HG03108 (cell line): ENCODE data around the gene ADGRA1.
"Not testable (repeated sequence)": the region's sequence is repeated elsewhere in the genome, so short reads cannot be mapped to it uniquely, and the experiment has no call there.

Experiments used
- ATAC-seq: cut with Tn5 transposase; IDR thresholded peaks from one replicate; pipeline ENCODE4 v1.9.1; 2021; ENCODE audit warnings: moderate library complexity; ENCODE audit not compliant: unreplicated experiment

Gene ADGRA1

DNA sequence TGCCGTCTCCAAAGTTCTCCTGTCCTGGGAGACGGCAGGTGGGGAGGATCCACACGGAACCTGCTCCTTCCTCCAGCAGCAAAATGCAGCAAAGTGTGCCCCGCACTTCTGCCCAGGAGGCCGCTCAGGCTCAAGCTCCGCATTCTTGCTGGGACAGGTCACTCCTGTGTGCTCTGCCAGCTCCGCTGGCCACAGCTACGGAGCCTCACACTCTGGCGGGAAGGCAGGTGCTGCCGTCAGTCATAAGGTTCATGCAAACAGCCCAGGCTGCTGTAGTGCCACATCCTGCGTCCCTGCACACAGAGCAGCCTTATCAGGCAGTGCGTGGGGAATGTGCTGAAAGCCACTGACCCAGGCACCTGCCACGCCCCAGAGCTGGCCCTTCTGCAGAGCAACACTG is 22.4 kb downstream of the ADGRA1 start:
- ATAC-seq: no peak

DNA sequence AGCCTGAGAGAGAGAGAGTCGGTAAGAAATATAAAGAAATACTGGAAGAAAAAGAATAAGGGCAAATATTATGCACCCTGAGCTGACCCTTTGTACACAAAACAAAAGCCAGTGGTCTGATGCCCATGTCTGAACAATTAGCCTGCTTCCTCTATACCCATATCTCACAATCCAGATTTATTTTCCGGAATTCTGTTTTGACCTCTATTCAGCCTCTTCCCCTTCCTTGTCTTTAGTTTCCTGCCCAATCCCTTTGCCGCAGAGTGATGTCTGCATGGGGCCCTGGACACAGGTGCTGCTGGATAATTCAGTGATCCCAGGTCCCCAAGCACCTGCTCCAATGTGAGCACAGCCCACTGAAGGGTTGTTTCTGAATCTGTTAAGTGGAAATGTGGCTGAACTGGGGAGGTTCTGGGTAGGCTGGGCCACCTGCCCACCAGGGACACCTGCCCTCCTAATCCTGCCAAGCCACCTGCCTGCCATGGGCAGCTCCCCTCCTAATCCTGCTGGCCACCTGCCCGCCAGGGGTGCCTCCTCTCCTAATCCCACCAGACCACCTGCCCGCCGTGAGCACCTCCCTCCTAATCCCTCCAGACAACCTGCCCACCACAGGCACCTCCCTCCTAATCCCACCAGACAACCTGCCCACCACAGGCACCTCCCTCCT is 23.0 kb downstream of the ADGRA1 start:
- no peak for ATAC-seq

DNA sequence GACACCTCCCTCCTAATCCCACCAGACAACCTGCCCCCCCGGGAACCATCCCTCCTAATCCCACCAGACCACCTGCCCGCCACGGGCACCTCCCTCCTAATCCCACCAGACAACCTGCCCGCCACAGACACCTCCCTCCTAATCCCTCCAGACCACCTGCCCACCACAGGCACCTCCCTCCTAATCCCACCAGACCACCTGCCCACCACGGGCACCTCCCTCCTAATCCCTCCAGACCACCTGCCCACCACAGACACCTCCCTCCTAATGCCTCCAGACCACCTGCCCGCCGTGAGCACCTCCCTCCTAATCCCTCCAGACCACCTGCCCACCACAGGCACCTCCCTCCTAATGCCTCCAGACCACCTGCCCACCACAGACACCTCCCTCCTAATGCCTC is 23.9 kb downstream of the ADGRA1 start:
- not testable (repeated sequence) for ATAC-seq

DNA sequence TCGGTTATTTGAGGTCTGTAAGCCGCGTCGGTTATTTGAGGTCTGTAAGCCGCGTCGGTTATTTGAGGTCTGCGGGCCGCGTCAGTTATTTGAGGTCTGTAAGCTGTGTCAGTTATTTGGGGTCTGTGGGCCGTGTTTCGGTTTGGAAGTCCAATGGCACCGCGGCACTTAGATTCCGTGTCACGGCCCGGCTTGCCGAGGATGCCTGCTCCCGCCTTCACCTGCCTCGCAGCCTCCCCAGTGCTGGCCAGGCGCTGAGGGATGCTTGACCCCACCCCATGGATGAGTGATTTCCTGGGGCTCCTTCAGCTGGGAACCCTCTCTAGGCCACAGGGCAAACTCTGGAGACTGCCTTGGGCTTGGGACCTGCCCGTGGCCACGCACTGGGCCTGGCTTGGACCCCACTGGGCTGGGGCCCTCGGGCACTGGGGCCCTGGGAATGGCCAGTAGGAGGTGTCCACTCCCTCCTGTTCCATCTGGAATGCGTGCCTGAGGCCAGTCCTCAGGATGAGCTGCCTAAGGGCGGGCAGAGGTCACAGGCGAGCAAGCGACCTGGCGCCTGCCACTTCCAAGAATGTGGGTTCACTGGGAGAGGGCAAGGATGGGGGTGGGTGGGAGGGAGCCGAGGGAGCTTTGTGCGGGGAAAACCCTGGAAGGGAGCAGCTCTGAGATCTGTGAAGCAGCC is 25.6 kb downstream of the ADGRA1 start:
- ATAC-seq: no peak

DNA sequence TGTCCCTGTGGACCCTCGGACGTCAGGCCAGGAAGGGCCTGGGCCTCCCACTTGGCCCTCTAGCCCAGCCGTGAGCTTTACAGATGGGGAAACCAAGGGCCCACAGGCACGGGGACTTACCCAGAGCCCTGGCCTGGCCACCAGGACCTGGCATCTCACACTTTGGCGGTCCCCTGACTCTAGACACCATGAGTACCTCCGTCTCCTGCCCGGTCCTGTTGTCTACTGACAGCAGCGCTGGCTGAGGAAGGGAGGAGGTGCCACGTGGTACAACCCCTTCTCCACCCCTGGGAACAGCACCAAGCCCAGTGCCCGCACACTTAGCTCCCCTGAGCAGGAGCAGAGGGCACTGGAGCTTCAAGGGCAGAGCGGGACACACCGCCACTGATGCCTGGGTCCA is 26.1 kb downstream of the ADGRA1 start:
- no peak for ATAC-seq

DNA sequence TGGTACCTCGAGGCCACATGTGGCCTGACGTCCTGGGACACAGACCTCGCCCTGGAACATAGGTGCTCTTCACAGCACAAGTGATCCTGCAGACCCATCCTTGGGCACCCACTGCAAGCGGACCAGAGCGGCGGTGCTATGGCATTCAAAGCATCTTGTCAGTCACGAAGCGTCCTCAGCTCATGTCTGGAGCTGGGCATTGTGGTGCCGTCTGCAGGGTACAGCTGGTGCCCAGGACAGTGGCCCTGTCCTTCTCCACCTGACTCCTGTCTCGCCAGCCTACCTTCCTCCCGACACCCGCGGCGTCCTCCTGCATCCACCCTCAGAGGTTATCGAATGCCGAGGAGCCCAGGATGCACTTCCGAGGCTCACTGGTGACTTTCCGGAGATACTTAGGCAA is 26.5 kb downstream of the ADGRA1 start:
- no peak for ATAC-seq

DNA sequence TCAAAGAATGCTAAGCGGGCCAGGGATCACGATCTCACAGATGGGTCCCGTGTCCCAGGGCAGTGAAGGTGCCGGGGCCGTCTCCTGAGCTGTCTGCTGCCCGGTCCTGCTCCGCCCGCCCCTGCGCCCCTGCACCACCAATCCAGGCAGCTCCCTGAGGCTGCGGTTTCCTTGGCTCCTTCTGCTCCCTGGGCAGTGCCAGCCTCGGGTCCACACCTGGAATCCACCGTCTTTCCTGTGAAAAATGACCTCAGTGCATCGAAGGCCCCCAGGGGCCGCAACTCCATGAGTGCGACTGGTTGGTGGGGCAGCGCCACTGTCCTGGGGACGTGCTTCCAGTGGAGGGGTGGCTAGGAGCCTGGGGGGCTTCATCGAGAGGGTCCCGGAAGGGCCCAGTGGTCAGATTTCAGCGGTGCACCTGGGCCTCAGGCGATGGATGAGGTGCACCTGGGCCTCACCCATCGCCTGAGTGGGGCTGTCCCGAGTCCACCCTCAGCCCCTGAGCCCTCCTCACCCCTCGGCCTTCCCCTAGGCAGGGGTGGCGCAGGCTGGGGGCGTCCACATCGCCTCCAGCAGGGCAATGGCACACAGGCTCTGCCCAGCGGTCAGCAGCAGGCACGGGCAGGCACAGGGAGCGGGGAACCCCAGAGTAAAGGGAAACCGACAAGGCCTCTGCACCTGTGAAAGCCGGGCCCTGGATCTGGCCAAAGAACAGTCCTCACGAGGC is 27.2 kb downstream of the ADGRA1 start:
- ATAC-seq: no peak

DNA sequence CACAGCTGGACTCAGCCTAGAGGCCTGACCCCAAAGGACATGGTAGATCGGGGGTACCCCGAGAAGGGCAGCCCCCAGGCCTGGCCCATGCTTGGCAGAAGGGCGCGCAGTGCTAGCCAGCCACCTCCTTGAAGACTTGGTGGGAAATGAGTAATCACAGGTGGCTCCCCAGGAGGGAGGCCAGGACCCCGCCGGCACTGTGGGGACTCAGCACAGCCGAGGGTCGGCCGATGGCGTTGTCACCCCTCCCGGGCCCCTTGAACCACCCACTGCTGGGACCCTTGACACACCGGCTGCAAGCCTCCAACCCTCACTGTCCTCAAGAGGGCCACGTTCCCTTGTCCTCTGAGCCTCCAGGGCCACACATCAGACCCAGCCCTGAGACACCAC is 27.7 kb downstream of the ADGRA1 start:
- no peak for ATAC-seq

DNA sequence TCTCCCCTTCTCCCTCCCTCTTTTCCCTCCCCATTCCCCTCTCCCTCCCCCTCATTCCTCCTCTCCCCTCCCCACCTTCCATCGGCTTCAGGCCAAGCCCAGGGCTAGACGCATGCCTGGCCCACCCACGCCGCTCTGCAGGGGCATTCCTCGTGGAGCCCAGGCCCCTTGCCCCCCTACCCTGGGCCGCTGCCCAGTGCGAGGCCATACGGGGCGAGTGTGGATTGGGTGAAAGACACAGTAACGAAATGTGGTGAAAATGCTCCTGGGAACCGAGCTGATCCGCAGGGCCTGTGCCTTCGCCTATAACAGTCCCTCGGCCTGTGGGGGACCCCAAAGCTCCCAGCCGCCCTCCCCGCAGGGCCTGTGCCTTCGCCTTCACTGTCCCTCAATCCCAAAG is 28.3 kb downstream of the ADGRA1 start:
- ATAC-seq: no peak

DNA sequence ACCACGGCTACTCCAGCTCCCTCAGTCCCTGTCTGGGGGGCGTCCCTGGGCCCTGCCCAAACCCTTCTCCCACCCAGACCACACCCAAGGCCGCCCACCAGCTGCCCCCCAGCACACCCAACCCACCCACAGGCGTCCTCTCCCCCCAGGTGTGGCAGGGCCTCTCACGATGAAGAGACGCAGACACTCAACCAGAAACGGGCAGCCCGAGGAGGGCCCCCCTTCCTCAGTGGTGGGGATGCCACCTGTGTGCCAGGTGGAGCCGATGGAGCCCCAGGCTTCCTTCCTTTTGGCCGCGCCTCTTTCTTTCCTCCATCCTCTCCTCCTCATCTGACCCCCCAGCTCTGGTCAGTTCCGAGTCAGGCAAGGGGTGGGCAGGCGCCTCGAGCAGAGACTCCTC is 28.7 kb downstream of the ADGRA1 start:
- ATAC-seq: no peak

DNA sequence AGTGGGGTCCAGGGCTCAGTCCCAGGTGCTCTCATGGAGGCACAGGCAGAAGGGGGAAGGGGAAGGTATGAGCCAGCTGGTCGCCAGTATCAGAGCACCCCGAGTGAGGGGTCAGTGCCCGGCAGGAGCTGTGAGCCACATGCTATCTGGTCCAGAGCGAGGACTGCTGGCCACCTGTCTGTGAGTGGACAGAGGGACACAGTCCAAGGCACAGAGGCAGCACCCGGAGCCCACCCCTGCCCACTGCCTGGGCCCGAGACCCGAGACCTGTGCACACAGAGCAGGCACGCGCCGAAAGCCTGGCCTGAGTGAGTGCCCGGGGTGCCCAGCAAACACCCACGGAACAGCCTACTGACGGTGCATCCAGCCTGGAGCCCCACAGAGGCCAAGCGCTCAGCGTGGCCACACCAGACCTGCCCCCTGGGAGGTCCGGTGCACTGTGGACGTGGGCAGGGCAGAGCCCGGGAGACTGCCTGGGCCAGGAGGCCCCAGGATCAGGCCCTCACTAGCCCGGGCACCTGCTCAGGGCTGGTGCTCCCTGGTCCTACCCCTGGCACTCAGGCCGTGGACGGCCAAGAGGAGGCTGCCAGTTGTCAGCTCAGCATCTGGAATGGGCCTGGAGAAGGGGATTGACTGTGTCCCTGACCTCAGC is 29.4 kb downstream of the ADGRA1 start:
- no peak for ATAC-seq

DNA sequence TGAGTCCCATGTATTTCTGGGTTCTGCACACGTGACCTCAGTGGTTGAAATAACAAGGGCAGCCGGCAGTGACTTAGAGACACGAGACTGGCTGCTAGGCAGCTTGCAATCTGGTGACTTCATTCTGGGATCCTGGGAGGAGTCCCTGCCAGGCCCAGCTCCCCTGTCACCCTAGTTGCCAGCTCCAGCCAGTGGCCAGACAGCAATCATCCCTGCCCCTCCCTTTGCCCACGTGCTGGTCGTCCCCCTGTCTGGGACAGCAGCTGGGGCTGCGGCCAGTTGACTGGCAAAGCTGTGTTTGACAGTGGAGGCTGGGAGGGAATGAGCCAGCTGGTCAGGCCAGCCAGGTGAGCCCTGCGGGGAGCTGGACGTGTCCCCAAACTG is 30.0 kb downstream of the ADGRA1 start:
- ATAC-seq: no peak

DNA sequence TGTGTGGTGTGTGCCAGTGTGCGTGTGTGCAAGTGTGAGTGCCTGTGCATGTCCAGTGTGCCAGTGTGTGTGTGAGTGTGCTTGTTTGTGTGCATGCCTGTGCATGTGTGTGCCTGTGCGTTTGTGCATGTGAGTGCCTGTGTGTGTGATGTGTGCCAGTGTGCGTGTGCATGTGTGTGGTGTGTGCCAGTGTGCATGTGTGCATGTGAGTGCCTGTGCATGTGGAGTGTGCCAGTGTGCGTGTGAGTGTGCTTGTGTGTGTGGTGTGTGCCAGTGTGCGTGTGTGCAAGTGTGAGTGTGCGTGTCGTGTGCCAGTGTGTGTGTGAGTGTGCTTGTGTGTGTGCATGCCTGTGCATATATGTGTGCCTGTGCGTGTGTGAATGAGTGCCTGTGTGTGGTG is 33.8 kb downstream of the ADGRA1 start:
- ATAC-seq: no peak

DNA sequence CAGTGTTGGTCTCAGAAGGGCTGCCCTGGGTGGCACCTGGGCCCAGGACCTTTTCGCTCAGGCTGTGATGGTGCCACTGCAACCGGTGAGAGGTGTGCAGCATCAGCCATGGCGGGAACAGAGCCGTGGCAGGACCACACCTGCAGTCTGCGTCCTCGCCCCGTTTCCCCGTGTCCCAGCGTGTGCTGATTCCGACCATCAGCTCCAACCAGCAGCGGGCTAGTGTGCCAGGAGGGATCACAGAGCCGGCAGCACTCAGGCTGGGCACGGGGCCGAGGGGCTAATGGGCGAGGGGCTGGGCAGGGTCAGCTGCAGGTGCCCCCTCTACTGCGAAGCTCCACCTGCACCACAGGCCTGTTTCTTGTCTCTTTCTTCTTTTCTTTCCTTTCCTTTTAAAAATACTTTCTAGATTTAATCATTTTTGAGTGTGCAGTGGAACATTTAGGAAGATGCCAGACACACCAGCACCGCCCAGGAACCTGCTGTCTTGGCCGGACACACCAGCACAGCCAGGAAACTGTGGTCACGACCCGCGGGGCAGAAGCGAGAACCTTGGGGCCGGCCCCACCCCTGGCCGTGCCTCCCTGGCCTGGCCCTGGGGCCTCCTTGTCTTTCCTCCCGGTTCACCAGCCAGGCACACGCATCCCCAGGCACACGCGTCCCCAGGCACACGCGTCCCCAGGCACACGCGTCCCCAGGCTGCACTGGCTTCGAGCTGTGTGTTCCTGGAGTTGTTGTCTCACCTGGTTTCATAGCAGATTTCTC is 34.6 kb downstream of the ADGRA1 start:
- ATAC-seq: no peak

DNA sequence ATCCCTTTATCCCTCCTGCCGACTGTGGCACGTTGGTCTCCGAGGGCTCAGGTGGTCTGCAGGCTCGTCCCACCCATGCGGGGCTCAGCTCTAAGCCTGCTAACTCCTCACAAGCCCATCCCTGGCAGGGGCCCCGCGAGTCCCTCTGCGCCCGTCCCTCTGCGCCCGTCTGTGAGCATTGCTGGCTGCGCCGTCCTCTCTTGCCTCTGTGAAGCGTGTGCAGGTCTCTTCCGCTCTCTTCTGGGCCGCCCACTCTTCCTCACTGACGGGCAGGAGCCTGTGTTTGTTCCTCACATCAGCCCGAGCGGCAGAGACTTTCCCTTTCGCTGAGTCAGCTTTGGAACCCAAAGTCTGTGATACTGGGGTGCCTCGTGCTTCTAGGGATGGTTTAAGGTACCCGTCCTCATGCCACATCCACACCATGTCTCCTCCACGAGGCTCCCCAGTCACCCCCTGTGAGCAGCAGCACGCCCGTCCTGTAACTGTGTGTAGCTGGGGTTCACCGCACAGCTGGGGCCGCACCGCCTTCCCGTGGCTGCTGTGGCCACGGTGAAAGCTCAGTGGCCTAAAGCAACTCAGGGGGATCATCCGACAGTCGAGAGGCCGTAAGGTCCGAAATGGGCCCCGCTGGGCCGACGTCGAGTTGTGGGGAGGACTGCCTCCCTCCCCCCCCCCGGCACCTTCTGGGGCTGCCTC is 35.5 kb downstream of the ADGRA1 start:
- no peak for ATAC-seq

DNA sequence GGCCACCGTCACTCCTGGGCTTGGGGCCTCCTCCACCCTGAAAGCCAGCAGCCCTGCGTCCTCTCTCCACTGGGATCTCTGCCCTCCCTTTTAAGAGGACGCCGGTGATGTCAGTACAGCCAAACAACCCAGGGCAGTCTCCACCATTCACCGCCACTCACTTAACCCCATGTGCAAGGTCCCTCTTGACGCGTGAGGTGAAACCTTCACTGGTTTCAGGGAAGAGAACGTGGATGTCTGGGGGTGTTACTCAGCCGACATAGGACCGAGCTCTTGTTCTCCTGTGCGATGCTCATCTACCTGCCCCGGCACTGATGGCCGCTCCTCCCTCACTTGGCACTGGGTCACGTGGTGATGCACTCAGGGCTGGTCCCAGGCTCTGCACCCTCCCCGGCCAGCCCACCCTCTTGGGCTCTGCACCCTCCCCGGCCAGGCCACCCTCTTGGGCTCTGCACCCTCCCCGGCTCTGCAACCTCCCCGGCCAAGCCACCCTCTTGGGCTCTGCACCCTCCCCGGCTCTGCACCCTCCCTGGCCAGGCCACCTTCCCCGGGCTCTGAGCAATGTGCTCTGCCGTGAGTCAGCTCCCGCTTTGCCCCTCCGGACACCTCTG is 36.1 kb downstream of the ADGRA1 start:
- ATAC-seq: no peak

DNA sequence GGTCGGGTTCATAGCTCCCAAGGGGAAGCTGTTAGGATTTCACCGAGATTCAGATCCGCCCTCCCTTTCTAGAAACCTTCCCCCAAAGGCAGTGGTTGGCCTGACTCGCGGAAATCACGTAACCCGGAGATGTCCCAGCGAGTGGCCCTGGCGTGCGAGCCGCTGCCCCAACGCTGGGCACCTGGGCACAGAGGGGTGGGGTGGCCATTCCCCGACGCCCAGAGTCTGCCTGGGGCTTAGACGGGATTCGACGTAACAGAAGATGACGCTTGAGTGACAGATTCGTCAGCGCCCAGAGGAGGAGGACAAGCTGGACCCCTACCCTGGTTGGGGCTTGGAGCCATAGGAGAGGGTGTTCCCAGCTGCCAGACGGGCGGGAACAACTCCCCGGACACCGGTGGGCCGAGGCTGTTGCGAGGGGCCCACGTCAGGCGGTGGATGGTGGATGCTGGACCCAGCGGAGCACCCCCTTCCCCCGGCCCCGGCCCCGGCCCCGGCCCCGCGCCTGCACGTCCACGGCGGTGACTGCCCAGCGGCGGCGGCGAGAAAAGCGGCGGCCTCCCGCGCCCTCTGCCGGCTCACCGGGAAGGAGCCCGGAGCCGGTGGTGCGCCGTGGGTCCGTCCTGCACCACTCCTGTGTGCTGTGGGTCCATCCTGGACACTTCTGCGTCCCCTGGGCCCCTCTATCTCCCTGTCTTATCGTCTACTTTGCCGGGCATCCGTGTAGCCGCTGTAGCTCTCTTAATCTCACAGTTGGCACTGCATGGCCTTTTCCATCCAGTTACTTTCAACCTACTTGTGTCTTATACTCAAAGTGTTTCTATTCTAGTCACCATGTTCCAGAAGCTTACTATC is 36.9 kb downstream of the ADGRA1 start:
- ATAC-seq: no peak

DNA sequence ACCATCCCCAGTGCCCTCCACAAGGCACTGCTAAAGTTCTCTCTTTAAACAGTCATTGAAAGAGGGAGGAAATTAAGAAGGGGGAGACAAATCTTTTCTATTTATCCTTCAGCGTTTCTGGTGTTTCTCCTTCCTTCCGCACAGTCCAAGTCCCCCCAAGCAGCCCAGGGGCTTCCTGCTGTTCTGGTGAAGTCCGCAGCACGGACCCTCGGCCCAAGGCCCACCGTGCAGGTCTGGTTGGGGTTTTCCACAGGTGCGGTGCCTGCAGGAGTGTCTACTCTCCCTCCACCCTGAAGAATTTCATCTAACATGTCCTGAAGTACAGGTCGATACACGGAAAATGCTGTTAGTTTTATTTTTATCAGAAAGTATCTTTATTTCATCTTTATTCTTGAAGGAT is 38.2 kb downstream of the ADGRA1 start:
- no peak for ATAC-seq
